Anterior cingulate cortex (tissue), 58 donors: ENCODE measurements around the gene SLC6A19.

ENCODE experiments used
- DNase-seq, 58 donors: peaks; one replicate each; lab custom pipeline; 2025; lab: John Stamatoyannopoulos, UW

The SLC6A19 gene

DNA sequence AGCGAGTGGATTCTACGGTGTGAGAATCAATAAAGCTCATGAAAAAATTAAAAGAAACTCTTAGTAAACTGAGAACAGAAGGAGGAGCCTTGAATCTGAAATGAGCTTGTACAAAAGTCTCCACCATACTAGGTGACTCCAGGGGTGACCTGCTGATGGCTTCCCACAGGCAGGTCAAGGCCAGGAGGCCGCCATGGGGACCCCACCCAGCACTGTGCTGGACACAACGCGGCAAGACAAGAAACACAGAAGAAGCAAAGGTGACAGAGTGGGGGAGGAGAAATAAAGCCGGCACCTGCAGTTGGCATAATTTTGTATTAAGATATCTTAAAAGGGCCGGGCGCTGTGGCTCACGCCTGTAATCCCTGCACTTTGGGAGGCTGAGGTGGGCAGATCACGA lies 12.1 kb upstream of the SLC6A19 start:
- DNase-seq: no peak

DNA sequence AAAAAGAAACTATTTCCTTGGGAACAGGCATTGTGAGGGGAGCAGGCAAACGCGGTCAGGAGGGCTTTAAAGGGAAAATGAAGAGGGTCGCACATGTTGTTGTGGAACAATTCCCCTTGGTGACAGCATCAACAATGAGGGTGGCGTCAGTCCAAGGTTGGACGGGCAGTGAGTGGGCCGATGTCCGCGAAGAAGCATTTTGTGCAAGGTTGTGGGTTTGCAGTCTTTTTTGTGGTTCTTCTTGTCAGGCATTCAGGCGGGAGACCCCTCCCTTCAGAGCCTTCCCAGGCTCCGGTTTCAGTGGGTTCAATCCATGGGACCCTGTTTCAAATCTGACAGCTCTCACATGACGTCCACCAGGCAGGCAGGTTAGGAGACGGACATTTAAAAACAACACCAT lies 11.1 kb upstream of the SLC6A19 start:
- DNase-seq: no peak

DNA sequence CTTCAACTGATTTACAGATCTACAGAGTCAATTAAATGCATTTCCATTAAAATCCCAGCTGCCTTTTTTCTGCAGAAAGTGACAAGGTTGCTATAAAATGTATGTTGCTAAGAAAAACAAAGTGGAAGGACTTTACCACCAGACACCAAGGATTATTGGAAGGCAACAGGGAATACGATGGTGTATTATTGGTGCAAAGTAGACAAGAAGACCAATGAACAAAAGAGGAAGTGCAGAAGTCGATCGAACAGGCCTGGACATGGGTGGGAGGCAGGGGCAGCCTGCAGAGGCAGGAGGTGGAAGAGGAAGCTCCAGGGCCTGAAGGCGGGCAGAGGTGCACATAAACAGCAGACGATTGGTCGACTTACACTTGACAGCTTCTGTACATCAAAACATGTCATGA lies 10.6 kb upstream of the SLC6A19 start:
- no peak for DNase-seq

DNA sequence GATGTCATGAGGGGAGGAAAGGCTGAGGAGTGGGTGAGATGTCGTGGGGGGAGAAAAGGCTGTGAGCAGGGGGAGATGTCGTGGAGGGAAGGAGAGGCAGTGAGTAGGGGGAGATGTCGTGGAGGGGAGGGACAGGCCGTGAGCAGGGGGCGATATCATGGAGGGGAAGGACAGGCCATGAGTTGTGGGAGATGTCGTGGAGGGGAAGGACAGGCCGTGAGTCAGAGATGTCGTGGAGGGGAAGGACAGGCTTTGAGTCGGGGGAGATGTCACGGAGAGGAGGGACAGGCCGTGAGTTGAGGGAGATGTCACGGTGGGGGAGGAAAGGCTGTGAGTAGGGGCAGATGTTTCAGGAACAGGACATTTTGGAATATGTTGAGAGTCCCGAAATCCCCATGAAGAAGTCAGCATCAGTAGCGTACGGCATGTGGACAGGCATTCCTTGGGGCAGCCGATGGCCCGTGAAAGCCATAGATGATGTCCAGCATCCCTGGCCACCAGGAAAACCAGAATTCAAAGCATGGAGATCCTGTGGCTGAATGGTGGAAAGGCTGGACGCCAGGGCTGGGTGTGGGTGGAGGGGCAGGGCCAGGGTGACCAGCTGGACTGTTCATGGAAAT lies 8.3 kb upstream of the SLC6A19 start:
- DNase-seq: no peak

DNA sequence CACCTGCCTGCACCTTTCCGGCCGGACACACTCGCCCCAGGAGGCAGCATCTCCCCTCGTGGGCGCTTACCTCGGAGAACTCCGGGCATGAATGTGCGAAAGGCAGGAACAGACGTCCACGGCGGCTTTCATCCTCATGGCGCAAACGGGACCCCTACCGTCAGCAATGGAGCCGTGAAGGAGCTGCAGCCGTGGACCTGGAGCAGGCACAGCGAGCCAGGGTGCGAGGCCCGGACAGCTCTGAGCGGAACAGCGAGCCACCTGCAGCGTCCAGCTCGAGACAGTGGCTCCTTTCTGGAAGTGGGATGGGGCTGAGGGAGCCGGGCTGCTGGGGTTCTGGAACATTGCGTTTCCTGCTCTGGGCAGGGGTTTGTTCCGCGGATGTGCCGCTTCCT lies 7.8 kb upstream of the SLC6A19 start:
- no peak for DNase-seq

DNA sequence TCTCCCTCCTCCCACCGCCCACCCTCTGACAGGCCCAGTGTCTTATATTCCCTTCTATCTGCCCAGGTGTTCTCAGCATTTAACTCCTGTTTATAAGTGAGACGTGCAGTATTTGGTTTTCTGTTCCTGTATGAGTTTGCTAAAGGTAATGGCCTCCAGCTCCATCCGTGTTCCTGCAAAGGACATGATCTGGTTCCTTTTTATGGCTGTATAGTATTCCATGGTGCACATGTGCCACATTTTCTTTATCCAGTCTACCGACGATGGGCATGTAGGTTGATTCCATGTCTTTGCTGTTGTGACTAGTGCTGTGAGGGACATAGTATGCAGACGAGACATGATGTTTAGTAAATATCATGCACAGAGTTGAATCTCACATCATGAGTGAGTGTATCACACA lies 7.0 kb upstream of the SLC6A19 start:
- DNase-seq: no peak

DNA sequence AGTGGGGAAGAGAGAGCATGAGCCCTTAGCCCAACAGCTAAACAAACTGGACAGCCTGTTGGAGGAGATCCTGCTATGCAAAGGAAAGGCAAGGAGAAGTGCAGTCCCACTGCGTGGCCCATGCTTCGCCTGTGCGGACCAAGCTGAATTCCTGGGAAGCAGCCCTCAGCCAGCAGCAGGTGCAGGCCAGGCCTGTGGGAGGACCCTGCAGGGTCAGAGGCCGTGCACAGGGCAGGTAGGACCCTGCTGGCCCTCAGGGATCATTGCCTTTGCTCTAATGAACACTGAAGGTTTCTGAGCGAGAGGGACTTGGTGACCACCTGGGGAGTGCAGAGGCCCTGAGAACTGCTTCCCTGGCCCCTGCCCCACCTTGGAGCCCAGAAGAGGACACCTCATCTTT lies 6.0 kb upstream of the SLC6A19 start:
- no peak for DNase-seq

DNA sequence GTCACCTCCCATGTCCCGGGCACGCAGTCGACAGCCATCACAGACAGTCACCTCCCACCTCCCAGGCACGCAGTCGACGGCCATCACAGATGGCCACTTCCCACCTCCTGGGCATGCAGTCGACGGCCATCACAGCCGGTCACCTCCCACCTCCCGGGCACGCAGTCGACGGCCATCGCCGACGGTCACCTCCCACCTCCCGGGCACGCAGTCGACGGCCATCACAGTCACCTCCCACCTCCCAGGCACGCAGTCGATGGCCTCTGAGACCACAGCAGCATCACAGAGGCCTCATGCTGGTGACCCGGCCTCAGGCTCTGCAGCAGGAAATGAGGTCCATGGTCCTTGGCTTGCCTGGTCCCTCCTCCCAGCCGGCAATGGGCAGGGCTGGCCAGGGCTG lies 5.5 kb upstream of the SLC6A19 start:
- no peak for DNase-seq

DNA sequence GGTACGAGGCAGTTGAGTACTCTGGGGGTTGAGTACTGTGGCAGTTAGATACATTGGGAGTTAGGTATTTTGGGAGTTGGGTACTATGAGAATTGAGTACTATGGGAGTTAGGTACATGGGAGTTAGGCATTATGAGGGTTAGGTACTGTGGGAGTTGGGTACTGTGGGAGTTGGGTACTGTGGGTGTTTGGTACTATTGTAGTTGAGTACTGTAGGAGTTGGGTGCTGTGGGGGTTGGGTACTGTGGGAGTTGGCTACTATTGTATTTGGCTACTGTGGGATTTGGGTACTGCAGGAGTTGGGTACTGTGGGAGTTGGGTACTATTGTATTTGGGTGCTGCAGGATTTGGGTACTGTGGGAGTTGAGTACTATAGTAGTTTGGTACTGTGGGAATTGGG lies 4.8 kb upstream of the SLC6A19 start:
- DNase-seq: no peak

DNA sequence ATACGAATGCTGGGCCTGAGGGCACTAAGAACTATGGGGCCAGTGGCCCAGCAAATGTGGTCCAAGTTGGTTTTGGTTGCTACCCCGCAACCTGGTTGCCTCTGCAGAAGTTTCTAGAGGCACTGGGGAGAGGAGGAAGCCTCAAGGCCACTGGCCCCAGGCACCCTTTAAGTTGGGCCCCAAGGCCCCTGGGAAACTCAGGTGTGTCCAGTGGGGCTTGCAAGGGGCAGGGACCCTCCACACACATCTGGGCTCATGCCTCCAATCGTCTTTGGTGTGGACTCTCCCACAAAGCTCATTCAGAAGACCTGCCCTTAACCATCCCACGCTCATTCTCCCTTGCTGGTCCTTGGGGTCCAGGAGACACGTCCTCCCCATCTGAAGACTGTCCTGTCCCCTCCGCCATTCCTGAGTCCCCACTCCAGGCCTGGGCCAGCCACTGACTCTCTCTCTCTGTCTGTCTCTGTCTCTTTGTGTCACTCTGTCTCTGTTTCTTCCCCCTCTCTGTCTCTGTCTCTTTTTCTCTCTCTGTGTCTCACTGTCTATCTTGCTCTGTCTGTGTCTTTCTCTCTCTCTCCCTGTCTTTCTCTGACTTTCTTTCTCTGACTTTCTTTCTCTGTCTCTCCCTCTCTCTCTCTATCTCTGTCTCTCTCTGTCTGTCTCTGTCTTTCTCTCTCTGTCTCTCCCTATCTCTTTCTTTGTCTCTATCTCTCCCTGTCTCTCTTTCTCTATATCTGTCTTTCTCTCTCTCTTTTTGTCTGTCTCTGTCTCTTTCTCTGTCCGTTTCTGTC lies 3.3 kb upstream of the SLC6A19 start:
- no peak for DNase-seq

DNA sequence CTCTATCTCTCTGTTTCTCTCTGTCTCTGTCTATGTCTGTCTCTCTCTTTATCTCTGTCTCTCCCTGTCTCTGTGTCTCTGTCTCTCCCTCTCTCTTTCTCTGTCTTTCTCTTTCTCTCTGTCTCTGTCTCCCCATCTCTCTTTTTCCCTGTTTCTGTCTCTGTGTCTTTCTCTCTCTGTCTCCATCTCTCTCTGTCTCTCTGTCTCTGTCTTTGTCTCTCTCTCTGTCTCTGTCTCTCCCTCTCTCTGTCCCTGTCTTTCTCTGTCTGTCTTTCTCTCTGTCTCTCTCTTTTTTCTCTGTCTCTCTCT lies 2.1 kb upstream of the SLC6A19 start:
- no peak for DNase-seq

DNA sequence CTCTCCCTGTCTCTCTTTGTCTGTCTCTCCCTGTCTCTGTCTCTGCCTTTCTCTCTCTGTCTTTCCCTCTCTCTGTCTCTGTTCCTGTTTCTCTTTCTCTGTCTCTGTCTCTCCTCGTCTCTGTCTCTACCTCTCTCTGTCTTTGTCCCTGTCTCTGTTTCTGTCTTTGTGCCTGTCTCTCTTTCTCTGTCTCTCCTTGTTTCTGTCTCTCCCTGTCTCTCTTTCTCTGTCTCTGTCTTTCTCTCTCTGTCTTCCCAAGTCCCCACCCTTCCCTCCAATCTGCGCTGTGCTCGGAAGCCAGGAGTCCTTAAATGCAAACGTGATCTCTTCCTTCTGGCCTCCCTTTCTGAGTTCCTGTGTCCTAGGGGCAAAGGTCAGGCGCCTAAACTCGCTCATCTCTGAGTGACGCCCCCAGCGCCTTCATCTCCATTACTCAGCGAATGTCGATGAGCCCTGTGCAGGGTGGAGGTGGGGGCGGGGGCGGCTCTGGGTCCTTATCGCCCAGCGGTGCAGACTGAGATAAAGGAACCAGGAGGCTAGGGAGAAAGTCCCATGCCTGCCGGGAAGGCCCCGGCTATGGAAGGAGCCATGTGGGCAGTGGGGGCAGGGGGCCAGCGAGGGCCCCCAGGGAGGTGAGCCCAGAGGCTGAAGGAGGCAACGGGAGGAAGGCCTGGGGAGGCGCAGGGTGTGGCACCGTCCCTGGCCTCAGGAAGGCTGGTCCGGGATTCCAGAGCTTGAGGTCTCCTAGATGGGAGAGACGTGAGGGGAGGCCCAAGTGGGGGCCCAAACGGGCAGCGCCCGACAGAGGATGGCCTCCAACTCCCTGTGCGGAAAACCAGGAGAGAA lies 1.5 kb upstream of the SLC6A19 start:
- DNase-seq: no peak

DNA sequence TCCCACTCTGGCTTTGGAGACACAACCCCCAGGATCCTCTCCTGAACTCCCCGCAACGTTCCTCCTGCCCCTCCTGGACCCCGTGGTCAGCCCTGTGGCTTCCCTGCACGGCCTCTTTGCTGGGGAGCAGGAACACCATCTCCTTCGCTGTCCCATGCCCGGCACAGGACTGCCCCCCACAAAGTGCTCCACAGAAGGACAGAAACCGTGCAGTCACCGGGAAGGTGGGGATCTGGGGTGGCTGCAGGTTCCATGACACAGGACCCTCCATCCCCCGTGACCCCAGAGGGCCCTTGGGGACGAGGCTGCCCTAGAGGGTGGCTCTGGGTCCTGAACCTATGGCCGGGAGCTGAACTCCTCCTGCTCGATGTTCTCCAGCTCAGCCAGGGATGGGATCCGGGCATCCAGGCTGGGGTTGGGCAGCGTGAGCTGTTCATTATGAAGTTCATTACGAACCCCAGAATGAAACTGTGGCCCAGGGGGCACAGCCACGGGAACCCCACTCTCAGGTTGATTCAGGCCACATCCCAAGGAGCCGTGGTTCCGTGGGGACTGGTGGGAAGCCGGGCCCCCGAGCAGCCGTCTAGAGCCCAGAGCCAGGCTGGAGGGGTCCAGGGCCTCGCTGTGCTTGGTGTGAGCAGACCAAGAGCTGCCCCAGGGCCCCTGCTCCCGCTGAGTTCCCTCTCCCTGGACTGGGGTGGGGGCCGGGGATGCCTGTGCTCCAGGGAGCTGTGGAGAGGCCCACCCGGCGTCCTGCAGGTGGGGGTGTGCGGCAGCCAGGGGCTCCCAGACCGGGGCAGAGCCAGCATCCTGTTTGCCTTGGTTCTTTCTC lies 684 bp upstream of the SLC6A19 start:
- no peak for DNase-seq

DNA sequence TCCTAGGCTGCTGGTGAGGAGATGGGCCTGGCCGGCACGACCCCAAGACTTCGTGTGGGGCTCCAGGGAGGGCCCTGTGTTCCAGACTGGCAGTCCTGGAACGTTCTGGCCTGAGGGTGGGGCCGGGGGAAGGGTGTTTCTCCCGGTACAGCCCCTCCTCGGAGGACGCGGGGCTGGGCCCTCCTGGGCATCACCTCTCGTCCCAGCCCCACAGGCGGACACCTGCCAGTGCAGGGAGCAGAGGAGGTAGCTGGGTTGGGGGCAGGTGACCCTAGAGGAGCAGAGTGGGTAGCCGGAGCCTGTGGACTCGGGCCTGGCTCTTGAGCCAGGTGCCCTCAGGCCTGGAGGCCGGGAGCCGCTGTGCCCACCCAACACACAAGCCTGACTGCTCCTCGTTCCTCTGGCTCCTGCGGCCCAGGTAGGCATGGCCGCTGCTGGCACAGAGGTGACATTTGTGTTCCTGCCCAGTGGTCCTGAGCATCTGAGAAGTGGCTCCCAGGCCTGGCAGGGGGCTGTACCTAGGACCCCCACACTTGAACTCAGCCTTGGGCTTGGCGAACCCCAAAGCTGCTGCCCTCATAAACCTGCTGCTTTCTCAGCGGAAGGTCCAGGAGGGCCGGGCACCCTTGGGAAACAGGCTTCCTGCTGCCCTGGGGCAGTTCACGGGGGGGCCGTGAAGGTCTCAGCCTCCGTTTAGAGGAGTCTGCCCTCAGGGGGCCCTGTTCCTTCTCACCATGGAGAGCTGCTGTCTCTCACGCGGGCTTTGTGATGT lies 817 bp downstream of the SLC6A19 start:
- DNase-seq: no peak

DNA sequence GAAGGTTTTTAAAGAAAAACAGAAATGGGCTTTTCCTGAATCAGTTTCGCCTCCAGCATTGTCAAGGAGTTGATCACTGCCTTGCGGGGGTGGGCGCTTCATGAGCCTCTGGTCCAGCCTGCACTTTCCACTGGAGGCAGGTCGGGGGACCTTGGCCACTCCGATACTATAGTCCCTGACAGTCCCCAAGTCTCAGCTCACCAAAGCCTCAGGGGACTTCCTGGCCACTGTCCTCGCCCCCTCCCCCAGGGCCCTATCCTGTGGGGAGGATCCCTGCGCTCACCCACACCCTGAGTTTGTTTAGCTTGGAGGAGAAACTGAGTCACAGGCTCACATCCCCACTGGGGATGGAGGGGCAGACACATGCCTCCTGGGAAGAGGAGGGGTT lies 1.4 kb downstream of the SLC6A19 start:
- no peak for DNase-seq

DNA sequence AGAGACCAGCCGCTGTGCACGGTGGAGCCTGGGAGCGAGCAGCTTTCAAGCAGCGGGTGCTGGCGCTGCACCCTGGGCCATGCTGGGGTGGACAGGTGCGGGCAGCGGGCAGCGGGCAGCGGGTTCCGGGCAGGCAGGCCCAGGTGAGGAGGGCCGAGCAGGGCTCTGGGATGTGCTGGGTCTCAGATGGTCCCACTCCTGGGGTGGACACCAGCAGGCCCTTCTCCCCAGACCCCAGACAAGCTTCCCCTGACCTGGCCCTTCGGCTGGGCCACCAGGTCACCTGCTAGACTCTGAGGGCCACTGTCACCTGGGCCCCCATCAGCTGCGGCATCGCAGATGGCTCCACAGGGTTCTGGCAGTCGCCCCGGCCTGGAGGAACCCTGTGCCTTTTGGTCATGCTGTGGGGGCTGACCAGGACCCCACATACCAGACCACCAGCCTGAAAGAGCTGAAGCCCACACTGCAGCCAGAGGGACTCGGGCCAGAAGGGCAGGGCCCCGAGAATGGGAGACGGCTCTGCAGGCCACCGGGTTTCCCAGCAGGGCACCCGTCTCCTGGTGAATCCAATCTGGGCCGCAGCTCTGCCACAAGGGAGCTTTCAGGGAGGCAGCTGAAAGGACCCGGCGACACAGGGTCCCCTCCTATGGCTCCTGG lies 2.0 kb downstream of the SLC6A19 start:
- no peak for DNase-seq

DNA sequence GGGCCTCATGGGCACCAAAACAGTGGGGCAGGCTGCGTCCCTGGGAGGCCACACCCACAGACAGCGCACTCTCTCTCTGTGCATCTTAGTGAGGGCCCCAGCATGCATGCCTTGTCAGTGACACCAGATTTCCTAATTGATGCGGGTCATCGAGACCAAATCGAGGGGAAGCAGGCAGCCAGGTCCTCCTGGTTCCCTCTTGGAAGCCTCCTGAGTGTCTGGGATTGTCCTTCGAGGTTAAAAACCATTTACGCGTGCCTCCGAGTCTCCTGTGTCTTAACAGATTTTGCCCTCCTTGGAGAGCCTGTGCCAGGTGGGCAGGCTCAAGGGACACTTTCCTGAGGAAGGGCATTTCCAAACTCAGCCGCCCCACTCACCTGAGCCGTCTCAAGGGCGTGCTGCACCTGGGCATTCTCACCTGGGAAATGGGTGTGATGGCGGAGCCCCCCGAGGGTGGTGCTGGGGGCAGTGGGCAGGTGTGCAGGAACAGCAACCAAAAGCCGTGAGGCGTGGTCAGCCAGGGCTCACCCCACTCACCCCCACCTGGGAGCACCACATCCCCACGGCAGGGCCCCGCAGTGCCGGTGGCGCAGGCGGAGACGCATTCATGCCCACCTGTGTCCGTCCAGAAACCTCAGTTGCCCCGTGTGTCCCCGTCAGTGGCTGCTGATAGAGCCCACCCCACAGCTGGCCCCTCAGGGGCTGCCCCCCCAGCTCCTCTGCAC lies 2.7 kb downstream of the SLC6A19 start:
- DNase-seq: no peak

DNA sequence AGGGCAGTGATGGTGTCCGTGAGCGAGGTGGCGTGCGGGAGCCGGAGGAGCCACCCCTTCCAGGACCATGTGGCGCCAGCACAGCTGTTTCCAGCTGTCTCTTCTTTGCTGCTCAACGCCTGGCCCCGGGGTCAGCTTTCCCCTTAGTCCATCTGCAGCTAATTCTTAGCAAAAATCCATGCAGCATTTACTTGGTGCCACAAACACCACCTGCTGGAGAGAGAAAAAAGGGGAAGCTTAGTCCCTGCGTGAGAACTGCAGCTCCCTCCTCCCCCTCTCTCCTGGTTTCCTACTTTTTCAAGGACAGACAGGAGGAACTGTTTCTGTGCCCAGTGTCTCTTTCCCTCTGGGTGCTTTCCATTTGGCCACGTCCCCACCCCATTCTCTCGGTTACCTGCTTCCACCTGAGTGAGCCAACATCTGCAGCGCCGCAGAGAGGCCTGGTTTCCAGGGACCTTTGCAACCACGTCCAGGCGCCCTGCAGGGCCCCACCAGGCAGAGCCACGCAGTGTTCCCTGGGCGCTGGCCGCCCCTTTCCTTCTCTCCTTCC lies 3.4 kb downstream of the SLC6A19 start:
- peak in 4 of 58 donors; percentile 2 to 19 (median 12) for DNase-seq
